Fibroblast of the aortic adventitia (primary cell): Measurements from ENCODE around the gene LAMC2. TPM values are rescaled to one million over a fixed set of nuclear protein-coding genes. Genes with fewer than 3 reads are reported as not detected.

ENCODE experiments used
- DNase-seq: peaks from one replicate; pipeline ENCODE4 v3.0.0-alpha.2; 2010; ENCODE audit warnings: low read depth
- H3K4me3 ChIP-seq: 2 replicates; pipeline ENCODE4 v1.5.1; 2011; ENCODE audit warnings: low read depth, mild to moderate bottlenecking, control low read depth, low read length, moderate library complexity
- CTCF ChIP-seq: IDR thresholded peaks from 2 replicates; pipeline ENCODE4 v1.5.1; 2011; ENCODE audit warnings: mild to moderate bottlenecking, low read length, control low read depth, inconsistent platforms; ENCODE audit not compliant: insufficient read depth
- total RNA-seq: library from RNA; depleted of rRNA; stranded (reverse); fragments of >200 nt; gene quantifications from 2 replicates; pipeline ENCODE4 v1.2.3, GENCODE V29; 2012; ENCODE audit warnings: low replicate concordance

LAMC2 gene
- total RNA-seq, 1 donor: 2.8 TPM

- H3K4me3 ChIP-seq: no peak overlapping the region
- no peak for TF ChIP-seq CTCF
- DNase-seq: no peak
These were observed 33.9 kb upstream of the LAMC2 start for GRCh38 chr1:183152180-183152579.

- TF ChIP-seq CTCF: no peak
- no peak overlapping the region for H3K4me3 ChIP-seq
- DNase-seq: no peak
These were observed 30.1 kb upstream of the LAMC2 start for GRCh38 chr1:183155939-183156338.

- DNase-seq: no peak
- H3K4me3 ChIP-seq: no peak overlapping the region
- no peak for TF ChIP-seq CTCF
These were observed 26.1 kb upstream of the LAMC2 start for GRCh38 chr1:183159960-183160359.

GRCh38 chr1:183161391-183161790, 24.7 kb upstream of the LAMC2 start:
- TF ChIP-seq CTCF: no peak
- no peak overlapping the region for H3K4me3 ChIP-seq
- no peak for DNase-seq

- no peak for TF ChIP-seq CTCF
- DNase-seq: peak; percentile 57
- H3K4me3 ChIP-seq: no peak overlapping the region
These were observed 22.7 kb upstream of the LAMC2 start for GRCh38 chr1:183163316-183163715.

GRCh38 chr1:183164340-183164739, 21.7 kb upstream of the LAMC2 start:
- no peak overlapping the region for H3K4me3 ChIP-seq
- DNase-seq: peak; percentile 70
- no peak for TF ChIP-seq CTCF

- no peak for DNase-seq
- TF ChIP-seq CTCF: no peak
- no peak overlapping the region for H3K4me3 ChIP-seq
These were observed 21.1 kb upstream of the LAMC2 start for GRCh38 chr1:183164963-183165362.
